Osteocyte (in vitro differentiated cells): ENCODE measurements around the gene ZFAND5. TPM values are rescaled to one million over a fixed set of nuclear protein-coding genes. Genes with fewer than 3 reads are reported as not detected.

Experiments used
- DNase-seq: peaks from one replicate; pipeline ENCODE4 v3.0.0; 2021; ENCODE audit warnings: mixed read lengths; ENCODE audit not compliant: unreplicated experiment; ENCODE audit errors: extremely low spot score
- H3K27ac Mint-ChIP-seq: one replicate; pipeline ENCODE4 v1.8.0; 2021; ENCODE audit warnings: mild to moderate bottlenecking, mixed read lengths; ENCODE audit not compliant: unreplicated experiment
- H3K27me3 Mint-ChIP-seq: one replicate; pipeline ENCODE4 v1.8.0; 2021; ENCODE audit warnings: mixed read lengths; ENCODE audit not compliant: unreplicated experiment
- H3K36me3 Mint-ChIP-seq: one replicate; pipeline ENCODE4 v1.8.0; 2021; ENCODE audit warnings: mixed read lengths; ENCODE audit not compliant: unreplicated experiment
- H3K4me1 Mint-ChIP-seq: one replicate; pipeline ENCODE4 v1.8.0; 2021; ENCODE audit warnings: mixed read lengths; ENCODE audit not compliant: unreplicated experiment
- H3K4me3 Mint-ChIP-seq: one replicate; pipeline ENCODE4 v1.8.0; 2021; ENCODE audit warnings: mild to moderate bottlenecking, moderate library complexity, mixed read lengths; ENCODE audit not compliant: unreplicated experiment
- H3K9me3 Mint-ChIP-seq: one replicate; pipeline ENCODE4 v1.8.0; 2021; ENCODE audit warnings: mixed read lengths; ENCODE audit not compliant: unreplicated experiment
- total RNA-seq: library from RNA; stranded (reverse); gene quantifications from 2 replicates; pipeline ENCODE4 v1.2.1, GENCODE V29; 2021
- TF ChIP-seq, protein P1 (sequence below): fragments of 200-600 bp; sonication (generic); IDR thresholded peaks from 2 replicates; pipeline ENCODE4 v1.5.0; 2021; ENCODE audit warnings: antibody characterized with exemption, mild to moderate bottlenecking, moderate library complexity

Gene ZFAND5
- total RNA-seq, 1 donor from 2014 or later: 233 TPM

DNA sequence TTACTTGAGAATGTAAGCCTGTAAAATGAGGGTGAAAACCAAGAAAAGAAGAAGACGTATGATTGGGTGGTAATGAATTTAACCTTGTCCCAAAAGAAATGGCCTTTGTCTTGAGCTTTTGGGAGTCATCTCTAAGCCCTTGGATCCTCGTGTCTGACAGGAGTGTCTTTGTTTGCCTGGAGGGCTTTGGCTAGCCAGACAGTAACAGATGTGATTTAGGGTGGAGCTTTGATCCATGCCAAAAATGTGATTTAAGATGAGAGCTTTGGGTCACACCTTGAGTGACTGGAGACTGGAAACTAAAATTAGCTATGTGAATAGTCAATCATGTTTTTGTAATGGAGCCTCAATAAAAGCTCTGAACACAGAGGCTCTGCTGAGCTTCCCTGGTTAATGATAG lies 25.9 kb upstream of the ZFAND5 start:
- peaks cover 4% of the 10 kb centered on the region for H3K4me1 Mint-ChIP-seq
- no peaks in the 10 kb centered on the region for H3K9me3 Mint-ChIP-seq
- TF ChIP-seq, protein P1, sequence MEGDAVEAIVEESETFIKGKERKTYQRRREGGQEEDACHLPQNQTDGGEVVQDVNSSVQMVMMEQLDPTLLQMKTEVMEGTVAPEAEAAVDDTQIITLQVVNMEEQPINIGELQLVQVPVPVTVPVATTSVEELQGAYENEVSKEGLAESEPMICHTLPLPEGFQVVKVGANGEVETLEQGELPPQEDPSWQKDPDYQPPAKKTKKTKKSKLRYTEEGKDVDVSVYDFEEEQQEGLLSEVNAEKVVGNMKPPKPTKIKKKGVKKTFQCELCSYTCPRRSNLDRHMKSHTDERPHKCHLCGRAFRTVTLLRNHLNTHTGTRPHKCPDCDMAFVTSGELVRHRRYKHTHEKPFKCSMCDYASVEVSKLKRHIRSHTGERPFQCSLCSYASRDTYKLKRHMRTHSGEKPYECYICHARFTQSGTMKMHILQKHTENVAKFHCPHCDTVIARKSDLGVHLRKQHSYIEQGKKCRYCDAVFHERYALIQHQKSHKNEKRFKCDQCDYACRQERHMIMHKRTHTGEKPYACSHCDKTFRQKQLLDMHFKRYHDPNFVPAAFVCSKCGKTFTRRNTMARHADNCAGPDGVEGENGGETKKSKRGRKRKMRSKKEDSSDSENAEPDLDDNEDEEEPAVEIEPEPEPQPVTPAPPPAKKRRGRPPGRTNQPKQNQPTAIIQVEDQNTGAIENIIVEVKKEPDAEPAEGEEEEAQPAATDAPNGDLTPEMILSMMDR: no peak
- no peak overlapping the region for H3K4me3 Mint-ChIP-seq
- H3K27ac Mint-ChIP-seq: no peak overlapping the region
- H3K36me3 Mint-ChIP-seq: no peaks in the 10 kb centered on the region
- no peak for DNase-seq
- peaks cover 3% of the 10 kb centered on the region for H3K27me3 Mint-ChIP-seq

DNA sequence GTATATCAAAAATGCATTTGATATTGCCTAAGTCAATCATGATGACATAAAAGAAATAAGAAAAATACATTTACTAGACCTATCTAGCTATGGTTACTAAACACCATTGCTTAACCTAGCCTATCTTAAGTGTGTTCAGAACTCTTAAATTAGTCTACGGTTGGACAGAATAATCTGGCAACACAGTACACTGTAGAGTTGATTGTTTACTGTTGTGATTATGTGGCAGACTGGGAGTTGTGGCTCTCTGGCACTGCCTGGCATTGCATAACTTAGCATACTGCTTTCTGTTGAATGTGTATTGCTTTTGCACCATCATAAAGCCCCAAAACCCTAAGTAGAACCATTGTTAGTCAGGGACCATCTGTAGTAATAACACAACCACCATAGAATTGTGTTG lies 21.2 kb upstream of the ZFAND5 start:
- H3K27ac Mint-ChIP-seq: no peak overlapping the region
- H3K36me3 Mint-ChIP-seq: no peaks in the 10 kb centered on the region
- H3K27me3 Mint-ChIP-seq: no peaks in the 10 kb centered on the region
- TF ChIP-seq, protein P1: no peak
- H3K9me3 Mint-ChIP-seq: no peaks in the 10 kb centered on the region
- H3K4me1 Mint-ChIP-seq: peaks cover 30% of the 10 kb centered on the region
- no peak for DNase-seq
- H3K4me3 Mint-ChIP-seq: no peak overlapping the region

DNA sequence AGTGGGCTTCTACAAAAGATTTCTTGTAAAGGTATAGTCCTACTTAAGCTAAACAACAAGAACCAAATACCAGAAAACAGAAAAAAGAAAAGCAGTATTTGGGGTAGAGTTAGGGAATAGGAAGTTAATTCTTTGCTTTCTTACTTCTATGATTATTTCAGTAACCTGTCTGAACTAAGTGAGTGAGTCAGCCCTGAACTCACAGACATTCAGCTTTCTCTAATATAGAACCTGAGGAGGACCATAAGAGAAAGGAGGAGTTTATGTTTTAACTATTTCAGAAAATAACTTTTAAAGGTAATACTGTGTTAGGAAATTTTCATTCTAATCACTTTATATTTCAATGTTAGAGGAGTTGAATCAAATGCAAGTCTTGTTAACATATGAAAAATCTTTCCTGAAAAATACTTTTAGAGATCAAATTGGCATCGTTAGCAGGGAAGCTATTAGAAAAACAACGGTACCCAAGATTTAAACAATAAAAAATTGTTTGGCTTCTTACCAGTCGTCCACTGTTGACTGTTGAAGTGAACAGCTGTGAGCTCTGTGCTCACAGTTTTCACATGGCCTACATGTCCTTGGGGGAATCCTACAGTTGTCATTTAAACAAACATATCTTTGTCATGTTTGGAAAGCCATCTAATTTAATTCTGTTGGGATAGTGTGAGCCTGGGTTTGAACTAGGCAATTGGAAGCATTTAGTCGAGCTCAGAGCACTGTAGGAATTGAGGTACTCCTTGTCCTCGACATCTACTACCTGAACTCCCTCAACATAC lies 19.9 kb upstream of the ZFAND5 start:
- H3K4me3 Mint-ChIP-seq: no peak overlapping the region
- H3K27ac Mint-ChIP-seq: no peak overlapping the region
- H3K9me3 Mint-ChIP-seq: no peaks in the 10 kb centered on the region
- no peak for DNase-seq
- no peaks in the 10 kb centered on the region for H3K36me3 Mint-ChIP-seq
- TF ChIP-seq, protein P1: no peak
- peaks cover 30% of the 10 kb centered on the region for H3K4me1 Mint-ChIP-seq
- no peaks in the 10 kb centered on the region for H3K27me3 Mint-ChIP-seq

DNA sequence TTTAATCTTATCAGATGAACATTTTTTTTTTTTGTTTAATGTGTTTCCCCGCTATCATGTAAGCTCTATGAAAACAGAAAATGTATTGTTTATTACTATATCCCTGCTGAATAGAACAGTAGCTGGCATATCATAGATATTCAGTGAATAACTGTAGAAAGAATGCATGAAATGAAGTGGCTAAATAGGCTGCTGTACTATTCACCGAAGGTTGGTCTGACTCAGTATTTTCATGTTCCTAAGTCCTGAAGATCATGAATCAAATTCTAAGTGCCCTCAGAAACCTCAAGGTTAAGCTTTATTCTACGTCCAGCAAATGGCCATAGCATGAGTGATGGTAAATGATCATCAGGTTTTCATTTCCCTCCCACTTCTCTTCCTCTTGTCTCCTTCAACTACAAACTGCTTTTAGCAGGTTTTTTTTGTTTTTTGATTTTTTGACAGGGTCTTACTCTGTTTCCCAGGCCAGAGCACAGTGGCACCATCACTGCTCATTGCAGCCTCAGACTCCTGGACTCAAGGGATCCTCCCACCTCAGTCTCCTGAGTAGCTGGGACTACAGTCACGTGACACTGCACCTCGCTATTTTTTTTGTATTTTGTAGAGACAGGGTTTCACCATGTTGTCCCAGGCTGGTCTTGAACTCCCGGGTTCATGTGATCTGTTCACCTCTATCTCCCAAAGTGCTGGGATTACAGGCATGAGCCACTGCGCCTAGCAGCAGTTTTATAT lies 19.1 kb upstream of the ZFAND5 start:
- no peaks in the 10 kb centered on the region for H3K27me3 Mint-ChIP-seq
- peaks cover 30% of the 10 kb centered on the region for H3K4me1 Mint-ChIP-seq
- DNase-seq: no peak
- H3K27ac Mint-ChIP-seq: peak overlapping the region; percentile 15
- TF ChIP-seq, protein P1: no peak
- H3K9me3 Mint-ChIP-seq: no peaks in the 10 kb centered on the region
- no peak overlapping the region for H3K4me3 Mint-ChIP-seq
- H3K36me3 Mint-ChIP-seq: no peaks in the 10 kb centered on the region

DNA sequence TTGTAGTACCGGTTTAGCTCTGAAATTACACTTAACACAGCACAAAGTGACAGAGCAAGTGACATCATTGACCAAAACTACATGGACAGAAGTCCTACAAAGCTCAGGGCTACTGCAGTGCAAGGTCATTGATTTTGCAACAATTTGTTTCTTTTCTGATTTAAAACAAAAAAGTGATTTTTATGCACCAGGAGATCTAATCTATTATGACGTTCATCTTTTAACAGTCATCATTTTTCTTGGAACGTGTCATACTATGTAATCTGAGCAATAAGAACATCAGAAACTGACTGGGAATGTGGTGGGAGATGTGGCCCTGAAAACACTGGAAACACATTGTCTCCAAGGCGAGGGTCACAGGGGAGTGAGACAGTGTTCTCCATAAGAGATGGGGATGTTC lies 17.4 kb upstream of the ZFAND5 start:
- no peak for DNase-seq
- H3K27ac Mint-ChIP-seq: no peak overlapping the region
- no peaks in the 10 kb centered on the region for H3K36me3 Mint-ChIP-seq
- peaks cover 26% of the 10 kb centered on the region for H3K4me1 Mint-ChIP-seq
- H3K4me3 Mint-ChIP-seq: no peak overlapping the region
- no peaks in the 10 kb centered on the region for H3K9me3 Mint-ChIP-seq
- no peaks in the 10 kb centered on the region for H3K27me3 Mint-ChIP-seq
- TF ChIP-seq, protein P1: no peak
